NCI-H82 treated with DMSO at 0.1 percent for 48 hours (cell line): Measurements from ENCODE around the gene PPFIA1.

ENCODE experiments used
- DNase-seq: peaks from one replicate; lab custom pipeline; 2025; ENCODE audit not compliant: unreplicated experiment; lab: John Stamatoyannopoulos, UW

PPFIA1 gene

GRCh38 chr11:70428701-70429427, 158.4 kb downstream of the PPFIA1 start:
- DNase-seq = no peak

DNA sequence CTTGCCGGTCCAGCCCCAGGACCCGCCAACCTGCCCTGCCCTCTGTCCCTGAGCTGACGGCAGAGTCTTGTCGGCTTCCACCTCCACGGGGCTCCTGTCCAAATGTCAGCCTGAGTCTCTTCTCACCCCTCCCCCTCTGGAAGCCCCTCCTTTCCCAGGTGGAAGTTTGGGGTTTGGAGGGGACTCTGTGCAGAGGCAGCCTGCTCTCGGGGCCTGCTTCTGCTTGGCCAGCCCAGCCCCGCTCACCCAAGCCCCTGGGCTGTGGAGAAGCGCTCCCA, 158.9 kb downstream of the PPFIA1 start:
- no peak for DNase-seq

DNA sequence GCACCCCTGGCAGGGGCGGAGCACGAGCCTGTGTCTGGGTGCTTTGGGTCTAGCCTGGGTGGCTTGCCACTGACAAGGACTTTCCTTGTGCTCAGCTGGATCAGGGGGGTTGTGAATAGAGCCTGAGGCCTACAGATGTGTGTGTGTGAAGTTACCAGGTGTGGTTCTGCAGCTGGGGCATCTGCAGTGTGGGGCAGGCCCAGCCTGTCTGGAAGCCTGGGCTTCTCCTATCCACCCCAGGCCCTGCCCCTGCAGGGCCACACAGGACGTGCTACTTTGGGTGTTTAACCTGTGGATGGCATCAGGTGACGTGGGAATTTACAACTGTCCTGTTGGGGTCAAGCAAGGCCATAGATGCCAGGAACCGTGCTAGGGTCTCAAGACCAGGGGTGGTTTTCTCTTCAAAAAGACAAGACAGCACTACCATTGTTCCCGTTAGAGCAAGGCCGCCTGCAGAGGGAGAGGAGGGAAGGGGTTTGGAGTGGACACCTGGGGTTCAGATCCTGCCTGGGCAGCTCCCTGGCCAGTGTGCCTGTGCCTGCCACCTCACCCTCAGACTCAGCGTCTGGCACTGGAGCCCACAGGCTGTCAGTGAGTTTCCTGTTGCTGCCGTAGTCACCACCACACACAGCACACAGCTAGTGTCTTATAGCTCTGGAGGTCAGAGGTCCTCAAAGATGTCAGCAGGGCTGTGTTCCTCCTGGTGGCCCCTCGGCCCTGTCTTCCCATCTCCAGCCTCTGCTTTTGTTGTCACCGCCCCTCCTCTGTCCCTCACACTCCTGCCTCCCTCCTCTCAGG, 159.4 kb downstream of the PPFIA1 start:
- DNase-seq = no peak

GRCh38 chr11:70430671-70431574, 160.4 kb downstream of the PPFIA1 start:
- DNase-seq = no peak

GRCh38 chr11:70431611-70432010, 161.1 kb downstream of the PPFIA1 start:
- DNase-seq = no peak

GRCh38 chr11:70432065-70432464, 161.6 kb downstream of the PPFIA1 start:
- DNase-seq = no peak

DNA sequence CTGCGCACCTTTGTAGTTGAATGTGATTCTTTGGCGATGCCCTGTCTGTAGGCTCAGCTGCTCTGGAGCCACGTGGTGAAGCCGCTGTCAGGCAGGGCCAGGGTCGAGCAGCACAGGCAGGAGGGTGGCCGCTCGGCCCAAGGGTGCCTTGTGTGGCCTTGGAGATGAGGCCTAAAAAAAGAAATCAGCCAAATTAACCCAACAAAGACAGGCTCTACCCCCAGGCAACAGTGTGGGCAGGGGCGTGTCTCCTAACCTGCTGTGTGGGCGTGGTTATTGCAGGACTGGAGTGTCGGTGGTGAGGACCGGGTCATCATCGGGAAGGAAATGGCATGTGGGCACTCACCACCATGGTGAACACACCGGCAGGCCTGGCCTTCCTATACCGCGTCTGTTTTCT, 162.1 kb downstream of the PPFIA1 start:
- DNase-seq = no peak

- DNase-seq = no peak
These were observed 162.5 kb downstream of the PPFIA1 start for GRCh38 chr11:70433038-70433437.

GRCh38 chr11:70433526-70433925, 163.0 kb downstream of the PPFIA1 start:
- DNase-seq = no peak
